ENCODE data around the gene UPF3A. TPM values are rescaled to one million over a fixed set of nuclear protein-coding genes. Genes with fewer than 3 reads are reported as not detected.

The UPF3A gene
- total RNA-seq, 1 experiment from 2014 or later = 63.5 TPM

DNA sequence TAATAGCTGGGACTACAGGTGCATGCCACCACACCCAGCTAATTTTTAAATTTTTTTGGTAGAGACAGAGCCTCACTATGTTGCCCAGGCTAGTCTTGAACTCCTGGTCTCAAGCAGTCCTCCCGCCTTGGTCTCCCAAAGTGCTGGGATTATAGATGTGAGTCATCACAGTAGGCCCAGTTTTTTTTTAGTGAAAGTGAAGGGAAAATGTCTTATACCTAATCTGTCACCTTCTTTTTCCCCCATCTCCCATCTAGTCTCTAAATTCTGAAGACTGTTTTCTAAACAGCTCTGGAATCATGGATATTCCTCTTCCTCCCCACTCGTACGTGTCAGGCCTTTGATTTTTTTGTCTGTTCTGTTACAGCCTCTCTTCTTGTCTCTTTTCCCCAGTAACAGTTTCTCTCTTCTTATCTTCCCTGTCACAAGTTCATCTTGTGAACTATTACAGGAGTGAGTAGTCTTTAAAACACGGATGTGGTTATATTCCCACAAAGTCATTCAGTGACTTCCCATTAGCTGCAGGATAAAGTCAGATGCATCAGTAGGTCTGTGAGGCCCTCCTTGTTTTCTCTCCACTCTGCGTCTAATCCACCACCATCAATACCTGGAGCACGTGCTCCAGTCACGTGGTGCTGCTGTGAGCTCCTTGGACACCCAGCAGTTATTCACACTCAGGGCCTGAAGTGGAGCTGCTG is 43.8 kb upstream of the UPF3A start:
- H3K36me3 Mint-ChIP-seq (ENCODE audit: insufficient read depth, unreplicated experiment) = peaks cover 64% of the 10 kb centered on the region
- no peaks in the 10 kb centered on the region for H3K27me3 Mint-ChIP-seq (ENCODE audit: insufficient read depth, unreplicated experiment)
- BruUV-seq (replicated peaks) = no TSS peak
- peak overlapping the region; percentile 5 for H3K4me3 Mint-ChIP-seq (ENCODE audit: unreplicated experiment)
- peaks cover 6% of the 10 kb centered on the region for H3K4me1 Mint-ChIP-seq (ENCODE audit: insufficient read depth, unreplicated experiment)
- intact Hi-C loops (cut with micrococcal nuclease) = no loop called here
- CTCF ChIA-PET = interaction anchor here (0.7 to 1.1 kb wide), 3 partner anchors 12 to 400 kb away, joined by 3 read pairs; no protein-coding TSS in a partner anchor
- POLR2A ChIA-PET = interaction anchor here (0.9 to 2.6 kb wide), 4 partner anchors 75 to 590 kb away, joined by 4 to 12 read pairs (median 9); no protein-coding TSS in a partner anchor
- DNase-seq (ENCODE audit: unreplicated experiment) = no peak
- H3K27ac Mint-ChIP-seq (ENCODE audit: low read depth, unreplicated experiment) = peak overlapping the region; percentile 25
- H3K9me3 Mint-ChIP-seq (ENCODE audit: unreplicated experiment) = no peaks in the 10 kb centered on the region
- TF ChIP-seq, protein P1, sequence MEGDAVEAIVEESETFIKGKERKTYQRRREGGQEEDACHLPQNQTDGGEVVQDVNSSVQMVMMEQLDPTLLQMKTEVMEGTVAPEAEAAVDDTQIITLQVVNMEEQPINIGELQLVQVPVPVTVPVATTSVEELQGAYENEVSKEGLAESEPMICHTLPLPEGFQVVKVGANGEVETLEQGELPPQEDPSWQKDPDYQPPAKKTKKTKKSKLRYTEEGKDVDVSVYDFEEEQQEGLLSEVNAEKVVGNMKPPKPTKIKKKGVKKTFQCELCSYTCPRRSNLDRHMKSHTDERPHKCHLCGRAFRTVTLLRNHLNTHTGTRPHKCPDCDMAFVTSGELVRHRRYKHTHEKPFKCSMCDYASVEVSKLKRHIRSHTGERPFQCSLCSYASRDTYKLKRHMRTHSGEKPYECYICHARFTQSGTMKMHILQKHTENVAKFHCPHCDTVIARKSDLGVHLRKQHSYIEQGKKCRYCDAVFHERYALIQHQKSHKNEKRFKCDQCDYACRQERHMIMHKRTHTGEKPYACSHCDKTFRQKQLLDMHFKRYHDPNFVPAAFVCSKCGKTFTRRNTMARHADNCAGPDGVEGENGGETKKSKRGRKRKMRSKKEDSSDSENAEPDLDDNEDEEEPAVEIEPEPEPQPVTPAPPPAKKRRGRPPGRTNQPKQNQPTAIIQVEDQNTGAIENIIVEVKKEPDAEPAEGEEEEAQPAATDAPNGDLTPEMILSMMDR (IDR thresholded peaks at IDR 0.05; ENCODE audit: unreplicated experiment) = no peak

DNA sequence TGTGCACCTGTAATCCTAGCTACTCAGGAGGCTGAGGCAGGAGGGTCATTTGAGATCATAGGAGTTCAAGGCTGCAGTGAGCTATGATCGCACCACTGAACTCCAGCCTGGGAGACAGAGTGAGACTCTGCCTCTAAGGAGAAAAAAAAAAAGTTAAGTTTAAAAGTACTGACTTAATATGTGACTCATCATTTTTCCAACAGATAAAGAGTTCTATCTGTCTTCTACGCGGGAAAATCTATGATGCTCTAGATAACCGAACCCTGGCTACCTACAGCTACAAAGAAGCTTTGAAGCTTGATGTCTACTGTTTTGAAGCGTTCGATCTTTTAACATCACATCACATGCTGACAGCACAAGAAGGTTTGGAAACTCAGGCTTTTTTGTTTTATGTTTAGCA is 39.5 kb upstream of the UPF3A start:
- H3K4me3 Mint-ChIP-seq (ENCODE audit: unreplicated experiment) = no peak overlapping the region
- no peaks in the 10 kb centered on the region for H3K9me3 Mint-ChIP-seq (ENCODE audit: unreplicated experiment)
- TF ChIP-seq, protein P1 (IDR thresholded peaks at IDR 0.05; ENCODE audit: unreplicated experiment) = no peak
- no TSS peak for BruUV-seq (replicated peaks)
- POLR2A ChIA-PET = no interaction called here
- CTCF ChIA-PET = interaction anchor here (0.6 to 1.1 kb wide), 3 partner anchors 13 to 294 kb away, joined by 3 to 4 read pairs (median 3); no protein-coding TSS in a partner anchor
- H3K36me3 Mint-ChIP-seq (ENCODE audit: insufficient read depth, unreplicated experiment) = peaks cover 97% of the 10 kb centered on the region
- H3K27me3 Mint-ChIP-seq (ENCODE audit: insufficient read depth, unreplicated experiment) = no peaks in the 10 kb centered on the region
- H3K27ac Mint-ChIP-seq (ENCODE audit: low read depth, unreplicated experiment) = no peak overlapping the region
- intact Hi-C loops (cut with micrococcal nuclease) = no loop called here
- peaks cover 6% of the 10 kb centered on the region for H3K4me1 Mint-ChIP-seq (ENCODE audit: insufficient read depth, unreplicated experiment)
- no peak for DNase-seq (ENCODE audit: unreplicated experiment)

DNA sequence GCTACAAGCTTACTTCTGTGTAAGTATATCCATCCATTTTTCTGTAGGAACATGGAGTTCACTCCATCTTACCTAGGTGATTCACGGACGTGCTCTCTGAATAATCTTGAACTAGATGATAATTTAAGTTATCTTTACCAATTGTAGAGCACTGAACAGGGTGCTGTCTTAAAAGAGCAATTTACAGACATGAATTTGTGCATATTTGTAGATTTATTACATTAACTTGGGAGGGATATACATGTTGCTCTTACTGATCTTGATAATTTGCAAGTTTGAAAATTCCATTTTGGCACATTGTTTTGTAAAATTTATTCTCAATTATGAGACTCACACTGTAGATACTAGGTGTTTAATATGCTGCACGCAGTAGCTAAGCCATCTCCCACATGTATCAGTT is 37.4 kb upstream of the UPF3A start:
- CTCF ChIA-PET = no interaction called here
- no TSS peak for BruUV-seq (replicated peaks)
- peaks cover 100% of the 10 kb centered on the region for H3K36me3 Mint-ChIP-seq (ENCODE audit: insufficient read depth, unreplicated experiment)

DNA sequence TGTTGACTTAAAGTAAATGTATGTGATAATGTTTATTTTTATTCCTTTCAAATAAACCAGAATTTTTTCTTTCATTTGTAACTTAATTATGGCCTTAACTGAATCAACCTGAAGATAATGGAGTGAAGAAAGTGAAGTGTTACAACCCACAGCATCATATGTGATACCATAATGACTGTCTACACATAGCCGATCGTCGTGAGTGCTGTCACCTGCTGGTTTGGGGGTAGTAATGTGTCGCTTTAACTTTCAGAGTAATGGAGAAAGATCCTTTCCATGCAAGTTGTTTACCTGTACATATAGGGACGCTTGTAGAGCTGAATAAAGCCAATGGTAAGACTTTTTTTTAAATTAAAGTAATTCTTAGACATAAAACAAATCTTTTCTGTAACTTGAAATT is 36.8 kb upstream of the UPF3A start:
- ChIA-PET POLR2A (interaction anchor here (1.0 kb wide), 1 partner anchor 33 kb away, joined by 3 read pairs; no protein-coding TSS in a partner anchor), CTCF (interaction anchor here (0.7 kb wide), 1 partner anchor 9 kb away, joined by 3 read pairs; no protein-coding TSS in a partner anchor)
- H3K9me3 Mint-ChIP-seq (ENCODE audit: unreplicated experiment) = no peaks in the 10 kb centered on the region
- H3K27me3 Mint-ChIP-seq (ENCODE audit: insufficient read depth, unreplicated experiment) = no peaks in the 10 kb centered on the region
- H3K4me3 Mint-ChIP-seq (ENCODE audit: unreplicated experiment) = no peak overlapping the region
- H3K4me1 Mint-ChIP-seq (ENCODE audit: insufficient read depth, unreplicated experiment) = no peaks in the 10 kb centered on the region
- no peak for DNase-seq (ENCODE audit: unreplicated experiment)
- TF ChIP-seq, protein P1 (IDR thresholded peaks at IDR 0.05; ENCODE audit: unreplicated experiment) = no peak
- BruUV-seq (replicated peaks) = no TSS peak
- intact Hi-C loops (cut with micrococcal nuclease) = no loop called here
- peaks cover 93% of the 10 kb centered on the region for H3K36me3 Mint-ChIP-seq (ENCODE audit: insufficient read depth, unreplicated experiment)
- H3K27ac Mint-ChIP-seq (ENCODE audit: low read depth, unreplicated experiment) = no peak overlapping the region

More for the DNA sequence above, 37.4 kb upstream of the UPF3A start:
- no peaks in the 10 kb centered on the region for H3K27me3 Mint-ChIP-seq (ENCODE audit: insufficient read depth, unreplicated experiment)
- H3K27ac Mint-ChIP-seq (ENCODE audit: low read depth, unreplicated experiment) = no peak overlapping the region
- no peaks in the 10 kb centered on the region for H3K4me1 Mint-ChIP-seq (ENCODE audit: insufficient read depth, unreplicated experiment)
- TF ChIP-seq, protein P1 (IDR thresholded peaks at IDR 0.05; ENCODE audit: unreplicated experiment) = no peak
- POLR2A ChIA-PET = interaction anchor here (0.8 to 1.5 kb wide), 2 partner anchors 11 to 14 kb away, joined by 4 to 5 read pairs; no protein-coding TSS in a partner anchor
- H3K9me3 Mint-ChIP-seq (ENCODE audit: unreplicated experiment) = no peaks in the 10 kb centered on the region
- DNase-seq (ENCODE audit: unreplicated experiment) = no peak
- H3K4me3 Mint-ChIP-seq (ENCODE audit: unreplicated experiment) = no peak overlapping the region
- intact Hi-C loops (cut with micrococcal nuclease) = no loop called here
